HG02610 (cell line): ENCODE measurements around the gene APBB1.

Experiments used
- ATAC-seq: cut with Tn5 transposase; IDR thresholded peaks from one replicate; pipeline ENCODE4 v1.9.1; 2021; ENCODE audit warnings: mild to moderate bottlenecking, moderate library complexity; ENCODE audit not compliant: unreplicated experiment

The APBB1 gene

DNA sequence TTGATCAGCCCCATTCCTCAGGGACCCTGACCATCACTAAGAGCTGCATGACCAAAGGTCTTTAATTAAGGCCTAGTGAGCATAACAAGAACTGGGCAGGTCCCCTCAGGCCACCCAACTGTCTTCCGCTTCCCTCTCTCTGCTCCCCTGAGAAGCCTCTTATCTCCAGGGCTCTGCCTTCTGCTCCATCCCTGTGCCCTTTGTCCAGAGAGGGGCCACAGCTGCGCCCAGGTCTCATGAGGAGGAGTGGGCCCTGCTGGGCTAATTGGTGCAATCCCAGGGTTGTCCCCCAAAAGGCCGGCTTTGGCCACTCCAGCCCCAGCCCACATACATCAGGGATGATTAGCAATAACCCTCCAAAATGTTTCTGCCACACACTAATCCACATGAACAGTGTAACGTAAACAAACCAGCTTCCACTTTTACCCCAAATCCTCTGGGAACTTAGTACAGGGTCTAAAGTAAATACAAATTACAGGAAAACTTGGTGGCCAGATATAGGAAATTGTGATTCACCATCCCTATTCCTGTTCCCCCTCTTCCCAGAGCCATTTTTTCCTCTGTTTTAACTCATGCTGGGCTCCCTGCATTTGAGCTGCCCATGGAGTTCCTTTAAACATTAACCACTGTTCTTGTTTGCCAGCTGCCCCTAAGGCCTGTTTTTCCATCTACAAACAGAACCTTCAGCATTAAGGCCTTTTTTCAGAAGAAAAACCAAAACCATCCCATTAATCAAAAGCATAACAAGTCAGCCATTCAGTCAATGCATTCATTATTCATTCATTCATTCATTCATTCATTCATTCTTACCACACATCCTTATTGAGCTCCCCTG lies 64.0 kb downstream of the APBB1 start:
- ATAC-seq: no peak

DNA sequence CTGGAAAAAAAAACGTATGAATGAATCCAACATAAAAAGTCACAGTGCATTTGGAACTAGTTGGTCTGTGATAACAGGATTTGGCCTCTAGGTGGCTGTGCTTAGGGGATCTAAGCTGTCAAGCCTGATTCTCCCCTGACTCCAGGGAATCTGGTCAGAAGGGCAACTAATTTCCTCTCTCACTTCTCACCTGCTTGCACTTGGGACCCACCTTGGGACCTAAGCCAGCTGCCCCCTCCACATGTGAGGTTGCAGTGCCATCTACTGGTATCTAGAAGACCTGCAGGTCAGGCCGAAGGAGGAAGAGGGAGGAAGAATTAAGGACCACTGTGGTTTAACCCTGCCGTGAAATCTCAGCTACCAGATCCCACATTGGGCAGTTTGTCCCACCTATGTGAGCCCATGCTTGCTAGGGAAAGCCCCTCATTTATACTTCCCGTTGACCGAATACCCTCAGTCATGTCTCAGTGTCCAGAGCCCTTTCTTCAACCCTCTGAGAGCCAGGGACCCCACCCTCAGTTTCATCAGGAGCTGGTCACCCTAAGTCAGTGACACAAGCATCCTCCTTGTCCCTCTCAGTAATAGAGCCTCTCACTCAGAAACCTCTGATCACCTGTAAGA lies 65.4 kb downstream of the APBB1 start:
- ATAC-seq: peak; percentile 66

DNA sequence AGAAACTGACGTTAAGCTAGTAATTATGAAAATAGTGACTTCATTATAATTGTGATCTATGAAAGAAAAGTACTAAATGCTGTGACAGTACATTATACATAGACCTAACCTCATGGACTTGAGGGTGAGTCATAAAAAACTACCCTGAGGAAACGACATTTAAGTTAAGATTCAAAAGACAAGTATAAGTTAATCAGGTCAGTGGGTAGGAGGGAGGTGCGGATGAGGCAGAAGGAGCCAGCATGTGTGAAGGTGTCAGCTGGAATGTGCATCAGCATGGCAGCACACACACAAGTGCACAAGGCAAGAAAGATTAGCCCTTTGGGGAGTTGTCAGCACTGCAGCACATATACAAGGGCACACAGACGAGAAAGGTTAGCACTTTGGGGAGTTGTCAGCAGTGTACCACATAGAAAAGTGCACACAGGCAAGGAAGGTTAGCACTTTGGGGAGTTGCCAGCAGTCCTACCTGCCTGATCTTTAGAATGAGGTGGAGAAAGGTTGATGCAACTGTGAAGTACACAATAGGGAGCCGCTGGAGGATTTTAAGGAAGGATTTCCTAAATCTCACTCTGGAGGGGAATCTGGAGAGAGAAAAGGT lies 67.0 kb downstream of the APBB1 start:
- no peak for ATAC-seq

DNA sequence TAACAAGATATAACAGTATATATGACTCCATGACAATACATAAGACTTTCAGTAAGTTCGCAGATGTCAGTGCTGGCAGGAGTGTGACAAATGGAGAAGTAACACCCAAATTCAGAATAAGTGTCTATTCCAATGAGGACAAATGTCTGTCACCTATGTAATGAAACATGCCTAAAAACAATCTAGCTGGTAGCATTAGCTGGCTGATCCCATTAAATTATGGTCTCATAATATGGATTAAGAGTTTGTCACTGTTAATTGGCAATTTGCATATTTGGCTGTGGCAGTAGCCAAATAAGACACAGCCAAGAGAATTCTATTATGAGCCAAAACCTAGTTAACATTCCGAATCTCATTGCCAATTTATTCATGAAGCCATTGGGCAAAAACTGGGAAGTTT lies 68.4 kb downstream of the APBB1 start:
- no peak for ATAC-seq

DNA sequence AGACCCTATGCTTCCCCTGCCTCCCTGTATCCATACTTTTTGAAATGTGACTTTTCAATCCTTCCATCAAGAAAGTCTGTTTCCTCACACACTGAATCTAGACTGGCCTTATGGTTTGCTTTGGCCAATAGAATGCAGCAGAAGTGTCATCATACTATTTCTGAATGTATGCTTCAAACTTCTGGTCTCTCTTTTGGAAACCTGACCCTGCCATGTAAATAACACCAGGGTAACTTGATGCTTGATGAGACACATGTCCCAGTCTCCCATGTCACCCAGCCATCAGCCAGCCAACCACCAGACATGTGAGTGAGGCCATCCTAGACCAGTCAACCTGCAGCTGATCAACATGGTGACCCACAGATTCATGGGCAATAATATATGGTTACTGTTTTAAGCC lies 68.9 kb downstream of the APBB1 start:
- ATAC-seq: no peak

DNA sequence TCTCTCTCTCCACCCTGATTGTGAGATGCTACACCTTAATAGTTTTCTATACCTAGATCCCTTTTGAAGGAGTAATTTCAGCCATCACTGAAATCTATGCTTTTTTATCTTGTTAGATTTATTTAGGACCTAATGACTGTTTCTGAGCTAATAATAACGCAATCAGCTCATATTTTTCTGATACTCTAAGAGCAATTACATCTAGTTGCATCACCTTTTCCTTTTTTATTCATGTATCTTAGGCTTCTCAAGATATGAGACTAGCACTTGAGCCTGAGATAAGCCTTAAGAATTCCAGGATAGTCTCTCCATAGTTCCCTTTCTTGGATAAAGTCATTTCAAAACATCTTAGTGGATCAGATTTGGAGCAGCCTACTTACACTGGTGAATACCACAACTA lies 73.5 kb downstream of the APBB1 start:
- no peak for ATAC-seq
